Hepatocyte (in vitro differentiated cells): Measurements from ENCODE around the gene CHRNB4.

ENCODE experiments used
- EZH2phosphoT487 ChIP-seq: fragments of 200-600 bp; sonication (generic); IDR thresholded peaks from one replicate; pipeline ENCODE4 v1.6.1; 2018; ENCODE audit warnings: antibody characterized with exemption, mild to moderate bottlenecking, low read depth, moderate library complexity; ENCODE audit not compliant: unreplicated experiment, severe bottlenecking
- TF ChIP-seq, protein P1 (sequence below): fragments of 200-600 bp; sonication (generic); IDR thresholded peaks from 2 replicates; pipeline ENCODE4 v1.5.1; 2016; ENCODE audit warnings: antibody characterized with exemption, mild to moderate bottlenecking; ENCODE audit not compliant: poor library complexity

- TF ChIP-seq, protein P1, sequence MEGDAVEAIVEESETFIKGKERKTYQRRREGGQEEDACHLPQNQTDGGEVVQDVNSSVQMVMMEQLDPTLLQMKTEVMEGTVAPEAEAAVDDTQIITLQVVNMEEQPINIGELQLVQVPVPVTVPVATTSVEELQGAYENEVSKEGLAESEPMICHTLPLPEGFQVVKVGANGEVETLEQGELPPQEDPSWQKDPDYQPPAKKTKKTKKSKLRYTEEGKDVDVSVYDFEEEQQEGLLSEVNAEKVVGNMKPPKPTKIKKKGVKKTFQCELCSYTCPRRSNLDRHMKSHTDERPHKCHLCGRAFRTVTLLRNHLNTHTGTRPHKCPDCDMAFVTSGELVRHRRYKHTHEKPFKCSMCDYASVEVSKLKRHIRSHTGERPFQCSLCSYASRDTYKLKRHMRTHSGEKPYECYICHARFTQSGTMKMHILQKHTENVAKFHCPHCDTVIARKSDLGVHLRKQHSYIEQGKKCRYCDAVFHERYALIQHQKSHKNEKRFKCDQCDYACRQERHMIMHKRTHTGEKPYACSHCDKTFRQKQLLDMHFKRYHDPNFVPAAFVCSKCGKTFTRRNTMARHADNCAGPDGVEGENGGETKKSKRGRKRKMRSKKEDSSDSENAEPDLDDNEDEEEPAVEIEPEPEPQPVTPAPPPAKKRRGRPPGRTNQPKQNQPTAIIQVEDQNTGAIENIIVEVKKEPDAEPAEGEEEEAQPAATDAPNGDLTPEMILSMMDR, result no peak
- TF ChIP-seq EZH2phosphoT487, result no peak
Measured at GRCh38 chr15:78624651-78625590, 16.1 kb downstream of the CHRNB4 start.
